Calu3 (cell line): ENCODE measurements around the gene SLC2A10. TPM values are rescaled to one million over a fixed set of nuclear protein-coding genes. Genes with fewer than 3 reads are reported as not detected.

Experiments
- BruUV-seq: library from RNA; stranded (reverse); fragments of 400-500 nt; replicated peaks from 2 replicates; lab custom pipeline; 2021; lab: Mats Ljungman, UMichigan
- CTCF ChIA-PET: fragments of 300-600 bp; sonication (Branson Sonifier 250); formaldehyde crosslinking; loops from one replicate; lab custom pipeline; 2022; ENCODE audit warnings: antibody characterized with exemption; lab: Charles Lee
- DNase-seq: peaks from one replicate; pipeline ENCODE4 v3.0.0; 2022
- H3K27ac Mint-ChIP-seq: one replicate; pipeline ENCODE4 v1.8.0; 2022; ENCODE audit warnings: mixed read lengths; ENCODE audit not compliant: unreplicated experiment
- H3K27me3 Mint-ChIP-seq: one replicate; pipeline ENCODE4 v1.8.0; 2022; ENCODE audit warnings: mixed read lengths; ENCODE audit not compliant: unreplicated experiment
- H3K36me3 Mint-ChIP-seq: one replicate; pipeline ENCODE4 v1.8.0; 2022; ENCODE audit warnings: mild to moderate bottlenecking, moderate library complexity, mixed read lengths; ENCODE audit not compliant: insufficient read depth, unreplicated experiment
- H3K4me1 Mint-ChIP-seq: one replicate; pipeline ENCODE4 v1.8.0; 2022; ENCODE audit warnings: mild to moderate bottlenecking, low read depth, mixed read lengths; ENCODE audit not compliant: unreplicated experiment
- H3K4me3 Mint-ChIP-seq: one replicate; pipeline ENCODE4 v1.8.0; 2022; ENCODE audit warnings: mild to moderate bottlenecking, low read depth, moderate library complexity, mixed read lengths; ENCODE audit not compliant: unreplicated experiment
- H3K9me3 Mint-ChIP-seq: one replicate; pipeline ENCODE4 v1.8.0; 2022; ENCODE audit warnings: low read depth, mixed read lengths; ENCODE audit not compliant: unreplicated experiment
- intact Hi-C: fragments of 100-400 bp; cut with micrococcal nuclease; formaldehyde crosslinking; loops from one replicate; pipeline ENCODE4 v1.10.0; 2022; ENCODE audit not compliant: unreplicated experiment
- total RNA-seq: library from RNA; stranded (reverse); gene quantifications from 2 replicates; pipeline ENCODE4 v1.2.3, GENCODE V29; 2022
- TF ChIP-seq, protein P1 (sequence below): fragments of 200-600 bp; IDR thresholded peaks from one replicate; pipeline ENCODE4 v1.8.0; 2022; ENCODE audit warnings: antibody characterized with exemption; ENCODE audit not compliant: unreplicated experiment

The SLC2A10 gene
- total RNA-seq, 1 experiment from 2014 or later: 24.9 TPM

- Mint-ChIP-seq H3K4me3 (no peak overlapping the region), H3K27me3 (no peaks in the 10 kb centered on the region), H3K4me1 (peaks cover 24% of the 10 kb centered on the region), H3K36me3 (peaks cover 6% of the 10 kb centered on the region), H3K9me3 (no peaks in the 10 kb centered on the region), H3K27ac (no peak overlapping the region)
- TF ChIP-seq, protein P1, sequence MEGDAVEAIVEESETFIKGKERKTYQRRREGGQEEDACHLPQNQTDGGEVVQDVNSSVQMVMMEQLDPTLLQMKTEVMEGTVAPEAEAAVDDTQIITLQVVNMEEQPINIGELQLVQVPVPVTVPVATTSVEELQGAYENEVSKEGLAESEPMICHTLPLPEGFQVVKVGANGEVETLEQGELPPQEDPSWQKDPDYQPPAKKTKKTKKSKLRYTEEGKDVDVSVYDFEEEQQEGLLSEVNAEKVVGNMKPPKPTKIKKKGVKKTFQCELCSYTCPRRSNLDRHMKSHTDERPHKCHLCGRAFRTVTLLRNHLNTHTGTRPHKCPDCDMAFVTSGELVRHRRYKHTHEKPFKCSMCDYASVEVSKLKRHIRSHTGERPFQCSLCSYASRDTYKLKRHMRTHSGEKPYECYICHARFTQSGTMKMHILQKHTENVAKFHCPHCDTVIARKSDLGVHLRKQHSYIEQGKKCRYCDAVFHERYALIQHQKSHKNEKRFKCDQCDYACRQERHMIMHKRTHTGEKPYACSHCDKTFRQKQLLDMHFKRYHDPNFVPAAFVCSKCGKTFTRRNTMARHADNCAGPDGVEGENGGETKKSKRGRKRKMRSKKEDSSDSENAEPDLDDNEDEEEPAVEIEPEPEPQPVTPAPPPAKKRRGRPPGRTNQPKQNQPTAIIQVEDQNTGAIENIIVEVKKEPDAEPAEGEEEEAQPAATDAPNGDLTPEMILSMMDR: no peak
- intact Hi-C loops: no loop called here
- CTCF ChIA-PET: interaction anchor here (2.3 kb wide), 1 partner anchor 14 kb away, joined by 5 read pairs; no protein-coding TSS in a partner anchor
- BruUV-seq: no TSS peak
- no peak for DNase-seq
Measured at GRCh38 chr20:46717818-46718541, 8.5 kb downstream of the SLC2A10 start.

DNA sequence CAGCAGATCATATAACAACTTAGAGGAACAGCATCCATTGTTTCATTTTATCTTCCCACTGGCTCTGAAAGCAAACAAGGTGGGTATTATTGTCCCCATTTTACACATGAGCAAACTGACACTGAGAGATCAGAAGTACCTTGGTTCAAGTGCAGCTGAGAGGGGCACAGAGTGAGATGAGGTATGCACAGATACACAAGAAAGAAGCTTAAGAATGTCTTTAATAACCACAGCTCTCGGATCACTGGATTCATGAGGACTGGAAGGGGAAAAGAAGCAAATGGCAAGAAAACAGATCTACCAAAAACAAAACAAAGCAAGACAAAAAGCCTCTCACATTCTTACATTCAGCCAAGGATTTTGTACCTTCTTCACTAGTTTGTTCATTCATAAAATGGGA is 10.6 kb downstream of the SLC2A10 start:
- Mint-ChIP-seq H3K27me3 (no peaks in the 10 kb centered on the region), H3K9me3 (no peaks in the 10 kb centered on the region), H3K4me1 (peaks cover 8% of the 10 kb centered on the region), H3K27ac (no peak overlapping the region), H3K36me3 (no peaks in the 10 kb centered on the region), H3K4me3 (no peak overlapping the region)
- TF ChIP-seq, protein P1: no peak
- CTCF ChIA-PET: interaction anchor here (0.6 kb wide), 1 partner anchor 319 kb away, joined by 3 read pairs; no protein-coding TSS in a partner anchor
- intact Hi-C loops: no loop called here
- DNase-seq: no peak
- no TSS peak for BruUV-seq

- H3K9me3 Mint-ChIP-seq: no peaks in the 10 kb centered on the region
- H3K36me3 Mint-ChIP-seq: no peaks in the 10 kb centered on the region
- no peaks in the 10 kb centered on the region for H3K4me1 Mint-ChIP-seq
- intact Hi-C loops: no loop called here
- H3K27me3 Mint-ChIP-seq: no peaks in the 10 kb centered on the region
- TF ChIP-seq, protein P1: no peak
- DNase-seq: no peak
- CTCF ChIA-PET: no interaction called here
- no TSS peak for BruUV-seq
- no peak overlapping the region for H3K27ac Mint-ChIP-seq
- H3K4me3 Mint-ChIP-seq: no peak overlapping the region
Measured at GRCh38 chr20:46720776-46721425, 11.5 kb downstream of the SLC2A10 start.

DNA sequence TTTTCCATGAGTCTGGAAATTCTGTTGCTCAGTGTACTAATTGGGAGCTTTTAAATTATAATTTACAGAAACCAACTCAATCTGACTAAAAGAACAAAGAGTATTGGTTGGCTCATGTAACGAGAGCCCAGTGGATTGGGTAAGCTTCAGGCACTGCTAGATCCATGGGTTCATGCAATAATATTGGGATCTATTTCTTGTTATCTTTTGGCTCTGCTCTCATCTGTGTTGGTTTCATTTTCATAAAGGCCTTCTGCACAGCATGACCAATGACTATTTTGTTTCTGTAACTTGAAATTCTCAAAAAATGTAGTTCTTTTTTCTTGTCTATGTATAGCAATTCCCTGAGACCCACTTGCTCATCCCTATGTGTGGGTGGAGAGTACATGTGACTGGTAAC is 12.0 kb downstream of the SLC2A10 start:
- Mint-ChIP-seq H3K27me3 (no peaks in the 10 kb centered on the region), H3K4me1 (no peaks in the 10 kb centered on the region), H3K4me3 (no peak overlapping the region), H3K36me3 (no peaks in the 10 kb centered on the region), H3K9me3 (no peaks in the 10 kb centered on the region), H3K27ac (no peak overlapping the region)
- no peak for DNase-seq
- no TSS peak for BruUV-seq
- intact Hi-C loops: no loop called here
- CTCF ChIA-PET: no interaction called here
- TF ChIP-seq, protein P1: no peak
